Measurements from ENCODE around the gene CFAP119. TPM values are rescaled to one million over a fixed set of nuclear protein-coding genes. Genes with fewer than 3 reads are reported as not detected.

CFAP119 gene
- polyA plus RNA-seq, 3 donors: 2.4 to 25.3 (median 3.5) TPM

DNA sequence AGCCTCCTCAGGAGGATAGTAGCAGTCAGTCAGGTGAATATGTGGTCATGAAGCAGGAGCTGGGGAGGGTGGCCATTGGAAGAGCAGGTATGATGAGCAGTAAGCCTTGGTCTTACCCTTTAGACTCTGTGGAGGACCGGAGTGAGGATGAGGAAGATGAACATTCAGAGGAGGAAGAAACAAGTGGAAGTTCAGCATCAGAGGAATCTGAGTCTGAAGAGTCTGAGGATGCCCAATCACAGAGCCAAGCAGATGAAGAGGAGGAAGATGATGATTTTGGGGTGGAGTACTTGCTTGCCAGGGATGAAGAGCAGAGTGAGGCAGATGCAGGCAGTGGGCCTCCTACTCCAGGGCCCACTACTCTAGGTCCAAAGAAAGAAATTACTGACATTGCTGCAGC is 50.1 kb downstream of the CFAP119 start:
- Mint-ChIP-seq H3K27me3 (ENCODE audit: low read depth in 3 of 3) (peaks cover 0 to 5% (median 0%) of the 10 kb centered on the region in 3 donors), H3K4me1 (peaks cover 35% of the 10 kb centered on the region), H3K9me3 (peaks cover 0 to 4% (median 0%) of the 10 kb centered on the region in 7 donors), H3K36me3 (peaks cover 79 to 88% of the 10 kb centered on the region in 2 donors), H3K4me3 (no peak overlapping the region), H3K27ac (peak overlapping the region; percentile 1 to 99 (median 67))
- H4K20me1 ChIP-seq (ENCODE audit: insufficient read depth, low read length): peaks cover 60% of the 10 kb centered on the region
- no peaks in the 10 kb centered on the region for H3K9me3 ChIP-seq (replicated peaks in 1 of 2; ENCODE audit: control insufficient read depth in 1 of 2, insufficient read depth in 1 of 2, low read length in 2 of 2)
- intact Hi-C loops (cut with micrococcal nuclease): loop anchor here in 1 of 2 donors (5.0 to 10.0 kb wide), 3 partner anchors 36 to 337 kb away; partner anchors contain the start of genes MYL11, PHKG2 and TBC1D10B
- peak overlapping the region in 1 of 2 donors; percentile 87 for H3K27ac ChIP-seq (ENCODE audit: low read depth in 1 of 2, low read length in 2 of 2)
- H3K36me3 ChIP-seq (replicated peaks in 1 of 2; ENCODE audit: control insufficient read depth in 1 of 2, insufficient read depth in 2 of 2, low read length in 2 of 2): peaks cover 78 to 79% of the 10 kb centered on the region in 2 donors
- H3K4me2 ChIP-seq (replicated peaks; ENCODE audit: extremely low read depth, low read length, poor library complexity, severe bottlenecking): no peak overlapping the region
- peaks cover 39 to 46% of the 10 kb centered on the region in 2 donors for H3K4me1 ChIP-seq (ENCODE audit: control insufficient read depth in 1 of 2, insufficient read depth in 2 of 2, low read length in 2 of 2)
- H3K27me3 ChIP-seq (ENCODE audit: control insufficient read depth in 2 of 2, insufficient read depth in 2 of 2, low read length in 2 of 2): no peaks in the 10 kb centered on the region
- no peak overlapping the region for H3K9ac ChIP-seq (ENCODE audit: insufficient read depth, low read length, poor library complexity, severe bottlenecking)
- peaks cover 29% of the 10 kb centered on the region for H3K79me2 ChIP-seq (ENCODE audit: insufficient read depth, low read length)
- TF ChIP-seq, protein P1, sequence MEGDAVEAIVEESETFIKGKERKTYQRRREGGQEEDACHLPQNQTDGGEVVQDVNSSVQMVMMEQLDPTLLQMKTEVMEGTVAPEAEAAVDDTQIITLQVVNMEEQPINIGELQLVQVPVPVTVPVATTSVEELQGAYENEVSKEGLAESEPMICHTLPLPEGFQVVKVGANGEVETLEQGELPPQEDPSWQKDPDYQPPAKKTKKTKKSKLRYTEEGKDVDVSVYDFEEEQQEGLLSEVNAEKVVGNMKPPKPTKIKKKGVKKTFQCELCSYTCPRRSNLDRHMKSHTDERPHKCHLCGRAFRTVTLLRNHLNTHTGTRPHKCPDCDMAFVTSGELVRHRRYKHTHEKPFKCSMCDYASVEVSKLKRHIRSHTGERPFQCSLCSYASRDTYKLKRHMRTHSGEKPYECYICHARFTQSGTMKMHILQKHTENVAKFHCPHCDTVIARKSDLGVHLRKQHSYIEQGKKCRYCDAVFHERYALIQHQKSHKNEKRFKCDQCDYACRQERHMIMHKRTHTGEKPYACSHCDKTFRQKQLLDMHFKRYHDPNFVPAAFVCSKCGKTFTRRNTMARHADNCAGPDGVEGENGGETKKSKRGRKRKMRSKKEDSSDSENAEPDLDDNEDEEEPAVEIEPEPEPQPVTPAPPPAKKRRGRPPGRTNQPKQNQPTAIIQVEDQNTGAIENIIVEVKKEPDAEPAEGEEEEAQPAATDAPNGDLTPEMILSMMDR (IDR thresholded peaks at IDR 0.05): no peak
- 92% methylated on average over 1 of the region's 1 CpG for WGBS (ENCODE audit: insufficient coverage)
- H2AFZ ChIP-seq (ENCODE audit: insufficient read depth, low read depth, low read length, poor library complexity, severe bottlenecking): no peak overlapping the region
- no peak overlapping the region for H3K4me3 ChIP-seq (replicated peaks in 1 of 3; ENCODE audit: low read depth in 2 of 3, low read length in 3 of 3)
- no peak for DNase-seq

GRCh38 chr16:30710971-30711370 is 50.9 kb downstream of the CFAP119 start:
- Mint-ChIP-seq H3K36me3 (peaks cover 76 to 86% of the 10 kb centered on the region in 2 donors), H3K4me1 (peaks cover 29% of the 10 kb centered on the region), H3K4me3 (no peak overlapping the region), H3K27me3 (ENCODE audit: low read depth in 3 of 3) (peaks cover 0 to 5% (median 0%) of the 10 kb centered on the region in 3 donors), H3K9me3 (peaks cover 0 to 4% (median 0%) of the 10 kb centered on the region in 7 donors), H3K27ac (peak overlapping the region in 2 of 7 donors; percentile 66 to 83)
- H3K4me1 ChIP-seq (ENCODE audit: control insufficient read depth in 1 of 2, insufficient read depth in 2 of 2, low read length in 2 of 2): peaks cover 31 to 38% of the 10 kb centered on the region in 2 donors
- WGBS (ENCODE audit: insufficient coverage): no CpG with 5 or more reads among the region's 4 CpGs
- H3K9me3 ChIP-seq (replicated peaks in 1 of 2; ENCODE audit: control insufficient read depth in 1 of 2, insufficient read depth in 1 of 2, low read length in 2 of 2): no peaks in the 10 kb centered on the region
- DNase-seq: no peak
- H3K4me3 ChIP-seq (replicated peaks in 1 of 3; ENCODE audit: low read depth in 2 of 3, low read length in 3 of 3): no peak overlapping the region
- H3K79me2 ChIP-seq (ENCODE audit: insufficient read depth, low read length): peaks cover 31% of the 10 kb centered on the region
- no peak overlapping the region for H2AFZ ChIP-seq (ENCODE audit: insufficient read depth, low read depth, low read length, poor library complexity, severe bottlenecking)
- H3K4me2 ChIP-seq (replicated peaks; ENCODE audit: extremely low read depth, low read length, poor library complexity, severe bottlenecking): no peak overlapping the region
- no peaks in the 10 kb centered on the region for H3K27me3 ChIP-seq (ENCODE audit: control insufficient read depth in 2 of 2, insufficient read depth in 2 of 2, low read length in 2 of 2)
- TF ChIP-seq, protein P1 (IDR thresholded peaks at IDR 0.05): no peak
- intact Hi-C loops (cut with micrococcal nuclease): loop anchor here in 1 of 2 donors (5.0 to 10.0 kb wide), 3 partner anchors 36 to 336 kb away; partner anchors contain the start of genes MYL11, PHKG2 and TBC1D10B
- H3K27ac ChIP-seq (ENCODE audit: low read depth in 1 of 2, low read length in 2 of 2): peak overlapping the region in 1 of 2 donors; percentile 87
- H4K20me1 ChIP-seq (ENCODE audit: insufficient read depth, low read length): peaks cover 66% of the 10 kb centered on the region
- H3K9ac ChIP-seq (ENCODE audit: insufficient read depth, low read length, poor library complexity, severe bottlenecking): no peak overlapping the region
- H3K36me3 ChIP-seq (replicated peaks in 1 of 2; ENCODE audit: control insufficient read depth in 1 of 2, insufficient read depth in 2 of 2, low read length in 2 of 2): peaks cover 78 to 79% of the 10 kb centered on the region in 2 donors

Small RNA genes within 50 kb of the gene (small RNA-seq; reads per million reads assigned to genes)
- 111 reads per million, percentile 96 among the genes with 10 or more reads in this experiment for gene SNORA30 (ENCODE audit: insufficient read length, low read depth)

Other genes starting within 250 kb of the CFAP119 start
- gene ZNF768, start 235.5 kb downstream of the CFAP119 start, polyA plus RNA-seq: 10 to 100 TPM in 1 of 3 donors, 1 to 10 TPM in 2; 2.8 to 13.4 (median 3.0) TPM
- 1 to 10 TPM; 4.1 to 6.6 (median 4.4) TPM for gene ZNF747, start 227.2 kb downstream of the CFAP119 start, polyA plus RNA-seq
- gene ZNF764, start 203.7 kb downstream of the CFAP119 start, polyA plus RNA-seq: 1 to 10 TPM in 2 of 3 donors, under 1 TPM in 1; 0.94 to 4.6 (median 1.0) TPM
- gene ZNF688, start 190.3 kb downstream of the CFAP119 start, polyA plus RNA-seq: 10 to 100 TPM; 10.3 to 24.1 (median 18.9) TPM
- gene ZNF785, start 176.4 kb downstream of the CFAP119 start, polyA plus RNA-seq: 1 to 10 TPM in 2 of 3 donors, under 1 TPM in 1; 0.67 to 9.0 (median 1.1) TPM
- 10 to 100 TPM in 1 of 3 donors, 1 to 10 TPM in 2; 4.1 to 11.2 (median 8.0) TPM for gene ZNF689, start 151.7 kb downstream of the CFAP119 start, polyA plus RNA-seq
- gene PRR14, start 111.1 kb downstream of the CFAP119 start, polyA plus RNA-seq: 10 to 100 TPM in 2 of 3 donors, 1 to 10 TPM in 1; 6.1 to 32.6 (median 10.4) TPM
- 10 to 100 TPM in 1 of 3 donors, 1 to 10 TPM in 2; 1.4 to 44.8 (median 2.1) TPM for gene FBRS, start 103.6 kb downstream of the CFAP119 start, polyA plus RNA-seq
- gene SRCAP, start 62.9 kb downstream of the CFAP119 start, polyA plus RNA-seq: 10 to 100 TPM in 1 of 3 donors, 1 to 10 TPM in 2; 3.0 to 16.0 (median 6.3) TPM
- gene PHKG2, start 13.6 kb downstream of the CFAP119 start, polyA plus RNA-seq: 100 to 1,000 TPM in 1 of 3 donors, 10 to 100 TPM in 2; 45.4 to 115 (median 54.2) TPM
- gene RNF40, start 260 bp upstream of the CFAP119 start, polyA plus RNA-seq: 10 to 100 TPM; 14.8 to 53.5 (median 34.9) TPM
- gene ZNF629, start 25.1 kb upstream of the CFAP119 start, polyA plus RNA-seq: 1 to 10 TPM in 1 of 3 donors, under 1 TPM in 2; 0.27 to 2.0 (median 0.73) TPM
- 10 to 100 TPM; 11.4 to 19.1 (median 17.4) TPM for gene BCL7C, start 132.0 kb upstream of the CFAP119 start, polyA plus RNA-seq
- gene CTF1, start 134.6 kb upstream of the CFAP119 start, polyA plus RNA-seq: under 1 TPM in 1 of 3 donors, not detected in 2; 0.93 TPM
- 1 to 10 TPM in 1 of 3 donors, under 1 TPM in 1, not detected in 1; 0.14 to 7.6 TPM for gene FBXL19, start 161.5 kb upstream of the CFAP119 start, polyA plus RNA-seq
- gene ORAI3, start 187.0 kb upstream of the CFAP119 start, polyA plus RNA-seq: 10 to 100 TPM; 34.3 to 80.3 (median 76.8) TPM
- gene SETD1A, start 195.7 kb upstream of the CFAP119 start, polyA plus RNA-seq: 1 to 10 TPM in 2 of 3 donors, under 1 TPM in 1; 0.16 to 6.6 (median 1.3) TPM
- 1 to 10 TPM in 2 of 3 donors, under 1 TPM in 1; 0.89 to 4.3 (median 2.7) TPM for gene HSD3B7, start 223.1 kb upstream of the CFAP119 start, polyA plus RNA-seq
- gene STX1B, start 248.6 kb upstream of the CFAP119 start, polyA plus RNA-seq: 1 to 10 TPM in 1 of 3 donors, not detected in 2; 1.7 TPM